NCI-H2081 treated with DMSO at 0.1 percent for 48 hours (cell line): ENCODE data around the gene ACOX2.

Source experiments
- DNase-seq: peaks from one replicate; lab custom pipeline; 2025; lab: John Stamatoyannopoulos, UW

ACOX2 gene

GRCh38 chr3:58502872-58503271, 34.1 kb downstream of the ACOX2 start:
- DNase-seq: no peak

GRCh38 chr3:58497097-58497496, 39.9 kb downstream of the ACOX2 start:
- no peak for DNase-seq

- DNase-seq: no peak
Measured at GRCh38 chr3:58496206-58496857, 40.7 kb downstream of the ACOX2 start.

GRCh38 chr3:58495101-58495500, 41.9 kb downstream of the ACOX2 start:
- DNase-seq: no peak

GRCh38 chr3:58494107-58494506, 42.9 kb downstream of the ACOX2 start:
- no peak for DNase-seq

- no peak for DNase-seq
Measured at GRCh38 chr3:58492494-58492905, 44.5 kb downstream of the ACOX2 start.

GRCh38 chr3:58491506-58492402, 45.2 kb downstream of the ACOX2 start, which contains the start of gene KCTD6:
TSS of gene KCTD6 (plus strand) at chr3:58492096. CDS start at chr3:58498756, 6,660 bp downstream.
- peak; percentile 31 for DNase-seq

- DNase-seq: no peak
Measured at GRCh38 chr3:58490860-58491501, 46.0 kb downstream of the ACOX2 start.

GRCh38 chr3:58488967-58489366, 48.0 kb downstream of the ACOX2 start:
- no peak for DNase-seq

- DNase-seq: no peak
Measured at GRCh38 chr3:58487140-58487886, 49.7 kb downstream of the ACOX2 start.

GRCh38 chr3:58485801-58486435, 51.1 kb downstream of the ACOX2 start:
- no peak for DNase-seq

GRCh38 chr3:58484722-58485069, 52.3 kb downstream of the ACOX2 start:
- DNase-seq: no peak

GRCh38 chr3:58484045-58484721, 52.8 kb downstream of the ACOX2 start:
- DNase-seq: no peak

- DNase-seq: no peak
Measured at GRCh38 chr3:58482917-58483636, 53.9 kb downstream of the ACOX2 start.

GRCh38 chr3:58480309-58480708, 56.7 kb downstream of the ACOX2 start:
- no peak for DNase-seq

- DNase-seq: no peak
Measured at GRCh38 chr3:58478781-58479180, 58.2 kb downstream of the ACOX2 start.

- no peak for DNase-seq
Measured at GRCh38 chr3:58474967-58475578, 61.9 kb downstream of the ACOX2 start.

- no peak for DNase-seq
Measured at GRCh38 chr3:58474348-58474911, 62.6 kb downstream of the ACOX2 start.

GRCh38 chr3:58473275-58473674, 63.7 kb downstream of the ACOX2 start:
- DNase-seq: no peak
